Ovary (tissue), 3 donors: ENCODE data around the gene ZNF98.

Source experiments
- CTCF ChIP-seq, 3 donors: fragments of 450-650 bp in 2 of 3; fragments of 200-600 bp in 1 of 3; IDR thresholded peaks; one replicate each; pipeline versions ENCODE4 v1.5.1 to v1.8.0; 2016 to 2022; ENCODE audit warnings: antibody characterized with exemption in 3 of 3, mild to moderate bottlenecking in 1 of 3
- EP300 ChIP-seq: sonication (generic); formaldehyde crosslinking; IDR thresholded peaks from one replicate; pipeline ENCODE4 v1.6.1; 2017; ENCODE audit warnings: antibody characterized with exemption
- POLR2A ChIP-seq: fragments of 450-650 bp; IDR thresholded peaks from one replicate; pipeline ENCODE4 v1.6.1; 2017; ENCODE audit warnings: antibody characterized with exemption, mild to moderate bottlenecking, moderate library complexity
- donor health status: DM: no; HTN: no; CAD: no.

- TF ChIP-seq POLR2A (no peak), EP300 (no peak), CTCF (IDR thresholded peaks at IDR 0.05) (no peak)
Observed at GRCh38 chr19:22422211-22422610, at the start of gene ZNF98.
